RWPE1 (cell line): Measurements from ENCODE around the gene CALML5.

ENCODE experiments used
- CTCF ChIA-PET: fragments of 350-600 bp; sonication (Branson Sonifier 250); formaldehyde crosslinking; extraction: SDS; loops from one replicate; lab custom pipeline; 2021; lab: Yijun Ruan, JAX
- POLR2A ChIA-PET: fragments of 400-600 bp; formaldehyde crosslinking; extraction: SDS; loops from one replicate; lab custom pipeline; 2020; ENCODE audit warnings: antibody characterized with exemption; ENCODE audit not compliant: low non-redundant PET; lab: Yijun Ruan, JAX
- DNase-seq: peaks from one replicate; pipeline ENCODE4 v3.0.0; 2012; ENCODE audit warnings: low spot score
- H3K27ac ChIP-seq: fragments of 450-650 bp; 2 replicates; pipeline ENCODE4 v1.5.1; 2017
- TF ChIP-seq, protein P1 (sequence below): fragments of 450-650 bp; conservative IDR thresholded peaks from 2 replicates; pipeline ENCODE4 v1.5.1; 2017; ENCODE audit warnings: low read depth, mild to moderate bottlenecking

Gene CALML5

DNA sequence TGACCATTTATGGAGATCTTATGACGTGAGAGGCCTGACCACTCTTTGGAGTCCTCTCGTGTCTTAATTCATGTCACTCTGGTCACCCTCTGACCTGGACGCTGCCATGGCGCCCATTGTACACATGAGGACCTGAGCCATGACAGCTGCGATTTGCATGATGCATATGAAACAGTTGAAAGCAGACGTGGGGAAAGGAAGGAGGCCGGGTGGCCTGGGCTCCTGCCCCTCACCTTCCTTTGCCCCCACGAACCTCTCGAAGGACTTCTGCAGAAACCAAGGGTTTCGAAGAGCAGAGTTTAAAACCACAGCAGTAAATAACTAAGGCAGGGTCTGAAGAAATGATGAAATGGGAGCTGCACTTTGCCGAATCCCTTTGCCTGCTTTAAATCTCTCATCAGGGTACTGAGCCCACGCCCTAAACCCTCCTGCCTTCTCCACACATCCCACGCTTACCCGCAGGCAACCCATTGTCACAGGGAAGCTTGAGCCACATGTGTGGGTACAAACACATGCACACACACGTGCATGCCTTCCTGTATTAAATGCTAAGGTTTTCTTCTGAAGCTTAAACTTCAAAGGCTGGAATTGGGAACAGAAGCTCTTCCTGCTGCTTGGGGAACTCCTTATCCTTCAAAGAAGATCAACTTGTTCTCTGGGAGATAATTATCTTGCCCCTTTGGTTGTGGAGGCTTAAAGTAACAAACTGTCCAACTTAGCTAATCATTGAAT, 13.7 kb upstream of the CALML5 start:
- no peak for DNase-seq
- TF ChIP-seq, protein P1, sequence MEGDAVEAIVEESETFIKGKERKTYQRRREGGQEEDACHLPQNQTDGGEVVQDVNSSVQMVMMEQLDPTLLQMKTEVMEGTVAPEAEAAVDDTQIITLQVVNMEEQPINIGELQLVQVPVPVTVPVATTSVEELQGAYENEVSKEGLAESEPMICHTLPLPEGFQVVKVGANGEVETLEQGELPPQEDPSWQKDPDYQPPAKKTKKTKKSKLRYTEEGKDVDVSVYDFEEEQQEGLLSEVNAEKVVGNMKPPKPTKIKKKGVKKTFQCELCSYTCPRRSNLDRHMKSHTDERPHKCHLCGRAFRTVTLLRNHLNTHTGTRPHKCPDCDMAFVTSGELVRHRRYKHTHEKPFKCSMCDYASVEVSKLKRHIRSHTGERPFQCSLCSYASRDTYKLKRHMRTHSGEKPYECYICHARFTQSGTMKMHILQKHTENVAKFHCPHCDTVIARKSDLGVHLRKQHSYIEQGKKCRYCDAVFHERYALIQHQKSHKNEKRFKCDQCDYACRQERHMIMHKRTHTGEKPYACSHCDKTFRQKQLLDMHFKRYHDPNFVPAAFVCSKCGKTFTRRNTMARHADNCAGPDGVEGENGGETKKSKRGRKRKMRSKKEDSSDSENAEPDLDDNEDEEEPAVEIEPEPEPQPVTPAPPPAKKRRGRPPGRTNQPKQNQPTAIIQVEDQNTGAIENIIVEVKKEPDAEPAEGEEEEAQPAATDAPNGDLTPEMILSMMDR = no peak
- H3K27ac ChIP-seq = no peak overlapping the region
- ChIA-PET CTCF (interaction anchor here (0.7 kb wide), 1 partner anchor 33 kb away, joined by 3 read pairs; no protein-coding TSS in a partner anchor), POLR2A (no interaction called here)

GRCh38 chr10:5512331-5512730, 13.0 kb upstream of the CALML5 start:
- POLR2A ChIA-PET = no interaction called here

DNA sequence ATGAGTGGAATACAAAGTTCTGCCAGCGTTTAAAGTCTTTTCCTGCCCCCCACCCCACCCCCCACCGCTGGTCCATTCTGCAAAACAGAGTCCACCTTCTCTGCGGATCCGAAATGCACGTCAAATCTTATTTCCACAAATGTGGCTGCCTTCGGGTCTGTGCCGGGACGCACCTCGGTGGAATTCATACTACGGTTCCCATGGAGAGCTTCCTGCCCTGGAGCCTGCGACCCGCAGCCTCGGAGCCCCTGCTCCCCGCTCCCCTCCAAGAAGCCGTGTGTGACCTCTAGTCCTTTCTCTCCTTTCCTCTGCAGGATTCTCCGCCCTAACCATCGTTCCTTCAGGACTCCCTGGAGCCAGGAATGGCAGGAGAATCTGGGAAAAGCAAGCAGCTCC, 12.5 kb upstream of the CALML5 start:
- POLR2A ChIA-PET = no interaction called here
- H3K27ac ChIP-seq = no peak overlapping the region
- DNase-seq = no peak
- CTCF ChIA-PET = interaction anchor here (1.0 kb wide), 1 partner anchor 12 kb away, joined by 3 read pairs; no protein-coding TSS in a partner anchor
- TF ChIP-seq, protein P1 = no peak

More at GRCh38 chr10:5512331-5512730, 13.0 kb upstream of the CALML5 start:
- H3K27ac ChIP-seq = no peak overlapping the region
- no peak for DNase-seq
- TF ChIP-seq, protein P1 = no peak
- CTCF ChIA-PET = interaction anchor here (1.0 kb wide), 1 partner anchor 12 kb away, joined by 3 read pairs; no protein-coding TSS in a partner anchor

DNA sequence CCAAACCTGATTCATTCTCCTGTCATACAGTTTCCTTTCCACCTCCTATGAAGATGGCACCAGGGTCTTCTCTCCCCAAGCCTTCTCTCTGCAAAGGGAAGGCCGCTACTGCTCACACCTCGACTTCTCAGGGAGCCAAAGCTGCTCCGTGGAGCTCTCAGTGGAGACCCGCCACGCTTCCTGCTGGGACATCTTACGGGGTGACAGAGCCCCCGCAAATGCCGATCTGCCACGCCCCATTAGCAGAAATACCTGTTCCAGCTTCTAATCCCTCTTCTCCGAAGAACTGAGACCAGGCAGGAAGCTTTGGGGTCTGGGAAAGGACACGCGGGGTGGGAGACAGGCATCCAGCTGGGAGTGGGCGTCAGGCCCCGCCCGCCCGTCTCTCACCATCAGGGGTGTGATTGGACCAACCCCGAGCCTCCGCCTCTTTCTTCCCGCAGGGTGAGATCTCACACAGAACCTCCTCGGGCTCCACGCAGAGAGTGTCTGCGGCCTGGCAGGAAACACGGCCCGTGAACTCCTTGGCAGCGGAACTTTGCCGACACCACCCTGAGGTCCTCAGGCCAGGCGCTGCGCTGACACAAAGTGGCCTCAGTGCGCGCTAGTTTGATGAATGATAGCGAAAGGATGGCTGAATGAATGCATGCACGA, 12.0 kb upstream of the CALML5 start:
- DNase-seq = no peak
- TF ChIP-seq, protein P1 = no peak
- ChIA-PET CTCF (interaction anchor here (1.0 kb wide), 1 partner anchor 11 kb away, joined by 3 read pairs; no protein-coding TSS in a partner anchor), POLR2A (no interaction called here)
- H3K27ac ChIP-seq = no peak overlapping the region

DNA sequence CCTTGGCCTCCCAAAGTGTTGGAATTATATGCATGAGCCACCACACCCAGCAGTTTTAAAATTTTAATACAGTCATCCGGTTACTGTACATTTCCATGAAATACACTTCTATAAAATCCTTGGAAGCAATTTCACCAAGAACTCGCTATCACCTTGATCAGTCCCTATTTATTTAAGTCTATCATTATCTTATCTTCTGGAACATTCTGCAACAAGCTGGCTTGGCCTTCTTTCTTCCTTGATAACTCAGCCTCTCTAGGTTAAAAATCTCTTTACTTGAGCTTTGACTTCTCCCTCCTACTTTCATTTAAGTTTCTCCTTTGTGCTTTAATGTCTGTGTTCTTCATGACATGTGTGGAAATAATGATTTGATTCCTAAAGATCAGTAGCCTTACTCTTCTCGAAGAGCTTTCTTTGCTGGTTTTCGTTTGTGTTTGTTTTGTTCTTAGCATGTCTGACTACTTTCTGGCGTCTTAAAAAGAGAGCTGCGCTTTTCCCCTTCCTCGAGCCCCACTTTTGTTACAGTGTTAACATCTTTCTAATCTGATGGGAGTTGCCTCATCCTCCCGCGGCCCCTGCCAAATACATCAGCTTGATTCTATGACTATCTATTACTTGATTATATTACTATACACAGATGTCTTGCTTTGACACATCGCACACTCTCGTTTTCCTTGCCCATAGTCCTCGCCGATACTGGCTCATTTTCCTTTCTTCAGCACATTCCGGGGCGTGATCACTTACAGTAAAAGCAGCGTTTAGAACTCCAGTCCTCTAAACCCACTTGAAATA, 11.1 kb upstream of the CALML5 start:
- DNase-seq = no peak
- no peak overlapping the region for H3K27ac ChIP-seq
- CTCF ChIA-PET = no interaction called here
- TF ChIP-seq, protein P1 = no peak
- POLR2A ChIA-PET = no interaction called here

GRCh38 chr10:5509691-5510090, 10.3 kb upstream of the CALML5 start:
- no peak overlapping the region for H3K27ac ChIP-seq
- ChIA-PET CTCF (no interaction called here), POLR2A (no interaction called here)
- TF ChIP-seq, protein P1 = no peak
- DNase-seq = no peak
